PC-3 (cell line): Measurements from ENCODE around the gene UNC45B. TPM values are rescaled to one million over a fixed set of nuclear protein-coding genes. Genes with fewer than 3 reads are reported as not detected.

ENCODE experiments used
- ATAC-seq: fragments of 200-7000 bp; cut with Tn5 transposase; 2 replicates; pipeline ENCODE4 v1.9.1; 2020; ENCODE audit warnings: mild to moderate bottlenecking, moderate library complexity
- BruUV-seq: library from RNA; stranded (reverse); fragments of 400-500 nt; replicated peaks from 2 replicates; lab custom pipeline; 2021; lab: Mats Ljungman, UMichigan
- CTCF ChIA-PET: fragments of 300-600 bp; sonication (Branson Sonifier 250); formaldehyde crosslinking; loops from one replicate; lab custom pipeline; 2022; ENCODE audit warnings: antibody characterized with exemption; lab: Charles Lee
- POLR2A ChIA-PET: fragments of 300-600 bp; sonication (Branson Sonifier 250); formaldehyde crosslinking; loops from one replicate; lab custom pipeline; 2022; ENCODE audit warnings: antibody characterized with exemption; ENCODE audit not compliant: unreplicated experiment; lab: Charles Lee
- DNase-seq: peaks from one replicate; pipeline ENCODE4 v3.0.0-alpha.2; 2015
- H2AFZ ChIP-seq: fragments of 300-600 bp; sonication (generic); 2 replicates; pipeline ENCODE4 v1.6.0; 2016; ENCODE audit warnings: antibody characterized with exemption, low read length
- H3F3A ChIP-seq: fragments of 300-600 bp; sonication (generic); one replicate; pipeline ENCODE4 v1.6.0; 2017; ENCODE audit warnings: antibody characterized with exemption, low read length, control low read depth, mild to moderate bottlenecking; ENCODE audit not compliant: unreplicated experiment
- H3K27ac ChIP-seq: fragments of 300-600 bp; sonication (generic); 2 replicates; pipeline ENCODE4 v1.5.1; 2016; ENCODE audit warnings: mild to moderate bottlenecking, low read length
- H3K27me3 ChIP-seq: fragments of 300-600 bp; sonication (generic); 2 replicates; pipeline ENCODE4 v1.6.1; 2016; ENCODE audit warnings: low read length, mixed read lengths
- H3K36me3 ChIP-seq: fragments of 300-600 bp; sonication (generic); 2 replicates; pipeline ENCODE4 v1.6.1; 2016; ENCODE audit warnings: low read depth, mixed run types, low read length, mixed read lengths
- H3K4me1 ChIP-seq: fragments of 300-600 bp; sonication (generic); 2 replicates; pipeline ENCODE4 v1.5.1; 2016; ENCODE audit warnings: low read length; ENCODE audit not compliant: insufficient read depth
- H3K4me2 ChIP-seq: fragments of 300-600 bp; sonication (generic); 2 replicates; pipeline ENCODE4 v1.6.0; 2016; ENCODE audit warnings: low read length
- H3K4me3 ChIP-seq: fragments of 300-600 bp; sonication (generic); 2 replicates; pipeline ENCODE4 v1.5.1; 2016; ENCODE audit warnings: mild to moderate bottlenecking, low read length, mixed read lengths
- H3K79me2 ChIP-seq: fragments of 300-600 bp; sonication (generic); 2 replicates; pipeline ENCODE4 v1.6.1; 2017; ENCODE audit warnings: low read length, mixed read lengths
- H3K9ac ChIP-seq: fragments of 300-600 bp; sonication (generic); 2 replicates; pipeline ENCODE4 v1.6.0; 2016; ENCODE audit warnings: mild to moderate bottlenecking, low read length
- H3K9me2 ChIP-seq: fragments of 300-600 bp; sonication (generic); replicated peaks from 2 replicates; pipeline ENCODE4 v1.6.1; 2016; ENCODE audit warnings: mixed run types, low read length, mixed read lengths
- H3K9me3 ChIP-seq: fragments of 300-600 bp; sonication (generic); 2 replicates; pipeline ENCODE4 v1.6.1; 2016; ENCODE audit warnings: low read length, mixed read lengths
- H4K20me1 ChIP-seq: fragments of 300-600 bp; sonication (generic); 2 replicates; pipeline ENCODE4 v1.6.1; 2016; ENCODE audit warnings: low read length, mixed read lengths
- CTCF ChIP-seq: fragments of 300-600 bp; sonication (generic); conservative IDR thresholded peaks from 2 replicates; pipeline ENCODE4 v1.5.1; 2017; ENCODE audit warnings: antibody characterized with exemption, low read depth, mild to moderate bottlenecking, low read length
- EZH2 ChIP-seq: fragments of 300-600 bp; sonication (generic); IDR thresholded peaks from one replicate; pipeline ENCODE4 v1.6.1; 2017; ENCODE audit warnings: antibody characterized with exemption, mild to moderate bottlenecking, low read length; ENCODE audit not compliant: unreplicated experiment
- EZH2phosphoT487 ChIP-seq: fragments of 300-600 bp; sonication (generic); IDR thresholded peaks from 2 replicates; pipeline ENCODE4 v1.6.1; 2018; ENCODE audit warnings: mild to moderate bottlenecking, antibody characterized with exemption, low read length, borderline replicate concordance
- intact Hi-C: fragments of 100-400 bp; cut with micrococcal nuclease; formaldehyde crosslinking; loops from 2 replicates; pipeline ENCODE4 v1.9.0; 2023
- total RNA-seq: library from RNA; depleted of rRNA; stranded (reverse); fragments of >200 nt; gene quantifications from 2 replicates; pipeline ENCODE4 v1.2.3, GENCODE V29; 2014

Gene UNC45B
- total RNA-seq, 1 experiment from 2014 or later, result not detected

- H3F3A ChIP-seq, result no peaks in the 10 kb centered on the region
- intact Hi-C loops, result no loop called here
- ChIA-PET POLR2A (no interaction called here), CTCF (no interaction called here)
- H3K4me1 ChIP-seq, result peaks cover 5% of the 10 kb centered on the region; the same call in 1 of the 2 replicates
- H3K27ac ChIP-seq, result no peak overlapping the region
- DNase-seq (no peak), ATAC-seq (no peak)
- peaks cover 13% of the 10 kb centered on the region for H3K27me3 ChIP-seq
- H2AFZ ChIP-seq, result no peak overlapping the region
- H3K4me3 ChIP-seq, result no peak overlapping the region
- H3K9me2 ChIP-seq, result no peaks in the 10 kb centered on the region
- H3K9ac ChIP-seq, result no peak overlapping the region
- H3K36me3 ChIP-seq, result no peaks in the 10 kb centered on the region
- no peaks in the 10 kb centered on the region for H4K20me1 ChIP-seq
- H3K9me3 ChIP-seq, result no peaks in the 10 kb centered on the region
- BruUV-seq, result no TSS peak
- no peaks in the 10 kb centered on the region for H3K79me2 ChIP-seq
- no peak for TF ChIP-seq EZH2phosphoT487
- no peak for TF ChIP-seq EZH2
- TF ChIP-seq CTCF, result no peak
- no peak overlapping the region for H3K4me2 ChIP-seq
Observed at GRCh38 chr17:35163886-35164285, 16.3 kb downstream of the UNC45B start.

GRCh38 chr17:35164716-35165115 lies 17.1 kb downstream of the UNC45B start:
- DNase-seq (no peak), ATAC-seq (no peak)
- Histone ChIP-seq H3K36me3 (no peaks in the 10 kb centered on the region), H3K9me2 (no peaks in the 10 kb centered on the region), H3F3A (no peaks in the 10 kb centered on the region), H3K9me3 (no peaks in the 10 kb centered on the region), H3K4me2 (no peak overlapping the region), H3K79me2 (no peaks in the 10 kb centered on the region), H3K27me3 (peaks cover 7% of the 10 kb centered on the region), H3K4me3 (no peak overlapping the region), H3K27ac (no peak overlapping the region), H3K9ac (no peak overlapping the region), H3K4me1 (peaks cover 5% of the 10 kb centered on the region; the same call in 1 of the 2 replicates), H2AFZ (no peak overlapping the region), H4K20me1 (no peaks in the 10 kb centered on the region)
- BruUV-seq, result no TSS peak
- POLR2A ChIA-PET, result no interaction called here
- no peak for TF ChIP-seq EZH2
- no peak for TF ChIP-seq CTCF
- no peak for TF ChIP-seq EZH2phosphoT487
- intact Hi-C loops, result no loop called here
- CTCF ChIA-PET, result no interaction called here

- ATAC-seq, result no peak
- H3K79me2 ChIP-seq, result no peaks in the 10 kb centered on the region
- TF ChIP-seq EZH2phosphoT487 (no peak), CTCF (no peak), EZH2 (no peak)
- no TSS peak for BruUV-seq
- no peaks in the 10 kb centered on the region for H3K36me3 ChIP-seq
- no peaks in the 10 kb centered on the region for H3F3A ChIP-seq
- H2AFZ ChIP-seq, result no peak overlapping the region
- H3K9me2 ChIP-seq, result no peaks in the 10 kb centered on the region
- H3K4me2 ChIP-seq, result no peak overlapping the region
- no peaks in the 10 kb centered on the region for H4K20me1 ChIP-seq
- H3K4me3 ChIP-seq, result no peak overlapping the region
- no peaks in the 10 kb centered on the region for H3K9me3 ChIP-seq
- no peak for DNase-seq
- no peak overlapping the region for H3K9ac ChIP-seq
- intact Hi-C loops, result no loop called here
- no peaks in the 10 kb centered on the region; the same call in 1 of the 2 replicates for H3K27me3 ChIP-seq
- H3K4me1 ChIP-seq, result peaks cover 5% of the 10 kb centered on the region
- H3K27ac ChIP-seq, result no peak overlapping the region
- ChIA-PET POLR2A (interaction anchor here (0.5 kb wide), 1 partner anchor 87 kb away, joined by 3 read pairs; no protein-coding TSS in a partner anchor), CTCF (no interaction called here)
Observed at GRCh38 chr17:35166526-35166925, 18.9 kb downstream of the UNC45B start.
